GM15510 (cell line): ENCODE results near the gene PLB1.

Experiments
- POLR2A ChIP-seq: IDR thresholded peaks from 3 replicates; pipeline ENCODE4 v1.6.1; 2011; ENCODE audit warnings: borderline replicate concordance; ENCODE audit not compliant: insufficient read length; ENCODE audit errors: extremely low read depth

Gene PLB1

DNA sequence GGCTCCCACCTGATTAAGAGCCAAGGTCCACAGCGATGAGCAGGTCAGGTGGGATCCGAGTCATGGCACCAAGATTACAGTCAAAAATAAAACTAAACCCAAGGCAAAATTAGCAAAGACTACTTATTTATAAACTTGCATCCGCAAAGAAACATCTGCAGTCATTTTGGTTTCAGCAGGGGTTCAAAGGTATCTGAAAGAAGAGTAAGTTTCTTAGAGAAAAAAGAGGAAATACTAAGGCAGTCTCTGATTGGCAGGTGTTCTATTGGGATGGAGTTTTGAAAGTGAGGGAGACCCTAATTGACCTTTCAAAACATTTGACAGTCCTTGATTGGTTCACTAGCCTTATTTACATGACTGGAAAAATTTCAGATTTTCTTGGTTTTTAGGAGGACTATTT lies 11.0 kb upstream of the PLB1 start:
- no peak for TF ChIP-seq POLR2A

DNA sequence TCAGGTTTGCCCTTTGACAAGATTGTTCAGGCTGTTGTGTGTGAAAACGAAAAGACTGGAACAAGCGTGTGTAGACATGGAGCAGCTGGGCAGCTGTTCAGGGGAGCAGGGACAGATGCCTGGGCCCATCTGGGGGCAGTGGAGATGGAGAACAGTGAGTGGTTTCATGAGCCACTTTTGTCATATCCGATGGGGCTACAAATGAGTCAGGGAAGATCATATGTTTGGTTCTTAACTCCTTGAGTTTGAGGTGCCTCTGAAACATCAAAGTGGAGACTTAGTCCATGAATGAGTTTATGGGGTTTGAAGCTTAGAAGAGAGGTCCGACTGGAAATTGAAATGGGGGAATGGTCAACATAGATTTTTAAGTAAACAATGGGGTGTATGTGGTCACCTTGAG lies 9.3 kb upstream of the PLB1 start:
- no peak for TF ChIP-seq POLR2A

DNA sequence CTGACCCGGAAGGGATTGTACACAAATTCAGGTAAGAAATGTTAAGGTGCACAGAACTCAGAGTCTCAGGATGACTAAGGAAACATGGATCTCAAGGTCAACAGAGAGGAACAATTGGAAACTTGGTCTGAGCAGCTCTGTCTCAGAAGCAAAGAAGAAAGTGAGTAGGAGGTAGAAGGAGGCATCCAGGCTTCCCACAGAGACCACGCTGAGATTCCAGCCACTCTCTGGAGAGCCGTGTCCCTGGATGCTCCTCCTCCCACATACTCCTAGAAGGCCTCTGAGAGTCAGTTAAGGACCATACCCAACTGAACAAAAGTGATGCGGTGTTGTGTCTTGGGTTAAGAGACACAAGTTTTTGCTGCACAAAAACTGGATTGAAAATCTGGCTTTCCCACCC lies 8.6 kb upstream of the PLB1 start:
- no peak for TF ChIP-seq POLR2A

DNA sequence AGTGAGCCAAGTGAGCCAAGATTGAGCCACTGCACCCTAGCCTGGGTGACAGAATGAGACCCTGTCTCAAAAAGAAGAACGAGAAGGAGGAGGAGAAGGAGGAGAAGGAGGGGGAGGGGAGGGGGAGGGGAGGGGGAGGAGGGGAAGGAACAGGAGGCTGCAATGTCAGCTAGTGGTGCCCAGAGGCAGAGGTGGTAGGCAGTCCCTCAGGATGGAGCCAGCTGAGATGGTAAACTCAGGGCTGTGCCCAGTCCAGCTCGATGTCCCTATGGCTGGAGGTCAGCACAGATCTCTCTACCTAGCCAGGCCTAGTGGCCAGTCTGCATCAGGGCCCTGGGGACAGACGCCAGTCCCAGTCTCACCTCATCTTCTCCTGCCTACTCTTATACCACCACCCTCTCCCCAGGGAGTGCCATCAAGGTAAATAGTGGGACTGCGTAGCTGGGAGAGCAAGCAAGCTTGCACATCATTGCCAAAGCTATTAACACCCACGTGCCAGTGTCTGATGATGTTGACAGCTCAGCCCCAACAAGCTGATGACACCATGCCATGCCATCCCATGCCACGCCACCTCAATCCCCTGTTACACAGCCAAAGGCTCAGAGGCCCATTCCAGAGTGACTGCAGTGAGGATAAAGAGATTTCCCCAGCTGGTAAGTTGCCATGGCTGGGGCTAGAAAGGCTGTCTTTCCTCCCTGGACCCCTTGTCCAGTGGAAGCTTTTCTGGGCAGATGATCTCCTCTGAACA lies 7.6 kb upstream of the PLB1 start:
- no peak for TF ChIP-seq POLR2A

DNA sequence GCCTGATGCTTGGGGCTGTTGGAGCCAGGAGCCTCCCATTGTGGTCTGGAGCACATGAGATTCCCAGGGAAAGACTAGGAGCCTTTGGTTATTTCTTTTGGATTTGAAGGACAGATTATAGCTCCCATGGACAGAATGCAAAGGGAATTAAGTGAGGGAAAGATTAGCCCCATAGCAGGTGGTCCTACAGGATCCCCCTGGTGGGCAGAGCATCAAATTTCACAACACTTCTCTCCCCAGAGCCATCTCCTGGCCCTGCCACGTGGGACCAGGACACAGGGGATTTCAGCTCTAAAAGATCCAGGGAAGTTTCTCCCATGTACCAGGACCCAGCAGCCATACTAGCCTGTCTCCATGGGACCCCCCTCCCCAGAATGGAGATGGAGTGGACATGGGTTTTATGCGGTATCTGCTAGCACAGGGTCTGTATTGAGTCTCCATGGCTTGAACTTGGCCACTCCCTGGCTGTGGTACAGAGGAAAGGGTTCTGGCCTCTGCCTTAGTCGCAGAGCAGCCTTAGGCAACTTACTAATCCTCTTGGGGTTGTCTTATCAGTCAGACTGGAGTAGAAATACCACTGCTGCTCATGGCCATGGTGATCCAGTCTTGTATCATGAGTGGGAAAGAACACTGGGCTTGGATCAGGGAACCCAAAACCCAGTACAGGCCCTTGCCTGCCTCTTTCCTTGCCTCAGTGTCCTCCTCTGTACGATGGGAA lies 6.8 kb upstream of the PLB1 start:
- no peak for TF ChIP-seq POLR2A

DNA sequence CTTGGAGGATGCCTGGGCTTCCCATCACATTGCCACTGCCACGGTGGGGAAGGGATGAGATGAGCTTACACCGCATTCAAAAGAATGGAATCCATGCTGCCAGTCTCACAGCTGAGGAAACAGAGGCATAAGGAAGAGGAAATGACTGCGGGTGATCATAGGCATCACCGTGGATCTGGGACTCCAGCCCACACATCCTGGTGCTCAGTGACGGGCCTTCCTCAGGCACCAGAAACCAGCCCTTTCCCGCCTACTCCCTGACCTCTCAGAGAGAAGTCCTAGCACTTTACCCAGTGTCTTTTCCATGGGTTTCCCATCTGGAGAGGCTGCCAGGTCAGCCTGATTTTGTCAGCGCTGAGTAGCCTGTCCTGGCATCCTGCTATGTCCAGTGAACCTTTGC lies 5.3 kb upstream of the PLB1 start:
- TF ChIP-seq POLR2A, result no peak

DNA sequence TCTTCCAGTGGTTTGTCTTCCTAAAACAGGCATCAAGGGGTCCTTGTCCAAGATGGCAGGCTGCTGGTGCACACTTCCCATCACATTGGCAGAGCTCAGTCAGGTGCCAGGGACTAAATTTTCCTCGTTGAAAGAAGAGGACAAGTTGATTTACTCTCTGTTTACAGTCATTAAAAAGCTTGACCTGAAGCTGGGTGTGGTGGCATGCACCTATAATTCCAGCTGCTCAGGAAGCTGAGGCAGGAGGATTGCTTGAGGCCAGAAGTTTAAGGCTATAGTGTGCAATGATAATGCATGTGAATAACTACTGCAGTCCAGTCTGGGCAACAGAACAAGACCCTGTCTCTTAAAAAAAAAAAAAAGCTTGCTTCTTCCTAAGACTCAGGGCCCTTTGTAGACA lies 3.6 kb upstream of the PLB1 start:
- TF ChIP-seq POLR2A, result no peak

DNA sequence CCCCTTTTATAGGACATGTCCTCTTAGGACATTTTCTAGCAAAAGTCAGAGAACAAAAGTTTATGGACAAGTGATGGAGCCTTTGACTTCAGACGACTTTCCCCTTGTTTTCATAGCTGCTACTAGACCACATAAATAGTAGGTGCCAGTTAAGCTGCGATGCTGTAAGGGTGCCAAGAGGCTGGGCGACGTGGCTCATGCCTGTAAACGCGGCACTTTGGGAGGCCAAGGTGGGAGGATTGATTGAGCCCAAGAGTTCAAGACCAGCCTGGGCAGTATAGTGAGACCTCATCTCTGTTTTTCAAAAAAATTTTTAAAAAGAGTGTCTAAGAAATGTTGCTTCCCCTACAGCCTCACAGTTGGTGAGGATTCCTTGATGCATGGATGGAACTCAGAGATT lies 2.2 kb upstream of the PLB1 start:
- TF ChIP-seq POLR2A, result no peak

DNA sequence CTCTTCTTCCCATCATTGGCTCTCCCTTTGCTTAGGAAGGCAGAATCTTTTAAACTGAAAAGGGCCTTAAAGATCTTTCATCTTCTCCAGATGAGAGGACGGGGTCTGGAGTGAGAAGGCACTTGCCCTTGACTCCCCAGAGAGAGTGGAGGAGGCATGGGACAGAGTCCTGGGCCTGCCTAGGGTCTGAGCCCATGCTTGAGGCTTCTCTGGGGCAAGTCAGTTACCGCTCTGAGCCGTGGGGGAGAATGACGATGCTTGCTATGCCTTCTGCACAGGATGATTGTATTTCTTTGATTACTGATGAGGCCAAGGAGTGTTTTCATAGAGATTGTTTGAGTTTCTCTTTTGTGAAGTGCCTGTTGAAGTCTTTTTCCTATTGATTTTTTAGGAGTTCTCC lies 921 bp downstream of the PLB1 start:
- no peak for TF ChIP-seq POLR2A

DNA sequence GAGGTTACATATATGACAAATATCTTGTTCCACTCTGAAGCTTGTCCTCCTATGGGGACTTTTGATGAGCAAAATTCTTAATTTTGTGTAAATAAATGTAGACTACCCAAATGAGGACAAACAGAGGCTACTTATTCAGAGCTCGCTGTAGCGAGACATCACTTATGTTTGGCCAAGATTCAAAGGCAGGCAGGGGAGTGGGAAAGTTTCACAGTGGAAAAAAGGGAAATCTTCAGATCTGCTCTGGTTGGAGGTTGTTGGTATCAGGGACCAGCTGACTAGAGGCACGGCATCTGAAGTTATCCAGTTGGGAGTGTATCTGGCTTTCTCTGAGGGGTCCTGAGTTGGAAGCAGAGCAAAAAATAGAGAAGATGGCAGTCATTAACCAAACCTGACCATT lies 1.3 kb downstream of the PLB1 start:
- TF ChIP-seq POLR2A, result no peak

DNA sequence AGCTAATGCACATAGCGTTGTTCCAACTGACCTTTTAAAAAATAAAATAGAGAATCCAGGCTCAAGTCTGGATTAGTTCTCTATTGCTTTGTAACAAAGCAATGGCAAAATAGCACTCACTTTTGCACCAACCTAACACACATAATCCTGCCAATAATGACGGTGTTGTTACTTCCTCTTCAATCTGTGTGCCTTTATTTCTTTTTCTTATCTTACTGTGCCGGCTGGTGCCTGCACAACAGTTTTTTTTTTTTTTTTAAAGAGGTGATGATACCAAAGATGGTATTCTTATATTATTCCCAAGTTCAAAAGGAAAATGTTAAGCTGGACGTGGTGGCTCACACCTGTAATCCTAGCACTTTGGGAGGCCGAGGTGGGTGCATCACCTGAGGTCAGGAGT lies 3.4 kb downstream of the PLB1 start:
- TF ChIP-seq POLR2A, result no peak

DNA sequence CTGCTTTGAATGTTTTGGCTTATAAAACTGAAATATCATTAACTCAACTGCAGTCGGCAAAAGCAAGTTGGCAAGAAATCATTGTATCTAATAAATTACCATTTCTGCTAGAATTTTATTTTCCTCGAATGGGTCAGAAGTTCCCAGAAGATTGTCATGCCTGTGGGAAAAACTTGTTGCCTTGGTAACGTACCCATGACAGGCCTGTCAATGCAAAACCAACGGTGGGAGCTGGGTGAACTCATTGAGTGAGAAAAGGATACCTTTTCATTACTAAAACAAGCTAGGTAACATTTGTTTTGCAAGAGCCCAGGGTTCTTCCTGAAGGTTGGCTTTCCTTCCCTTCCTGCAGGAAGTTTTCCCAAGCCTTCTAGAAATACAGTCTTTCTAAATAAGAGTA lies 9.5 kb downstream of the PLB1 start:
- TF ChIP-seq POLR2A, result no peak

DNA sequence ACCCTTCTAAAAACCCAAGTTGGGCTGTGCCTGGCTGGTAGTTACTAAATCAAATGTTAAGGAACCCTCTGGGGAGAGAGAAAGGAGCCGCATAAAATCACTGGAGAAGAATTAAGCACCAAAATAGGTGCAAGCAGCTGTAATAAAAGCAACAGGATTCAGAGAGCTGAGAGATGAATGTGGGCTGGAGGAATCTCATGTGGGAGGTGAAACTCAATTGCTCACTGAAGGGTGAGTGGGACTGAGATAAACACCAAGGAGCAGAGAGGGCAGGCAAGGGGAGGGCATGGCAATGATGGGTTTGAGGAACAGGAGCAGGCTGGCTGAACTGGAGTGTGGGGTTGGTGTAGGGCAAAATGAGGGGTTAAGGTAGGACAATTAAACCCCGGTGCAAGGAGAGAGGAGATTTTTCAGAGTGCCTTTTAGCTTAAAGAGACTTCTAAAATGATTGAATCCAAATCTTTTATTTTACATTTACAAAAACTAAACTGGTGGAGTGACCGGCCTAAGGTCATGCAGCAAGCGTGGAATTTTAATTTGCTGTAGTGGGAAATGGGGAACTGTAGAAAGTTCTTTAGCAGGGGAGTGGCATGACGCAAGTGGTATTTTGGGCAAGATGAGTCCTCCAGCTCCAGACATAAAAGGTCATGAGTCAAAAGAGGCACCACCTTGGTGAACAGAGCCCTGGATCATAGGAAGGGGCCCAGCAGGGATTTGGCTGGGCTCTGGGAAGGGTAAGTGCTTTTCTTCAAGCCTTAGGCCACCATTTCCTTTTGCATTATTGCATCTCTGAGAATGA lies 10.5 kb downstream of the PLB1 start:
- TF ChIP-seq POLR2A, result no peak

DNA sequence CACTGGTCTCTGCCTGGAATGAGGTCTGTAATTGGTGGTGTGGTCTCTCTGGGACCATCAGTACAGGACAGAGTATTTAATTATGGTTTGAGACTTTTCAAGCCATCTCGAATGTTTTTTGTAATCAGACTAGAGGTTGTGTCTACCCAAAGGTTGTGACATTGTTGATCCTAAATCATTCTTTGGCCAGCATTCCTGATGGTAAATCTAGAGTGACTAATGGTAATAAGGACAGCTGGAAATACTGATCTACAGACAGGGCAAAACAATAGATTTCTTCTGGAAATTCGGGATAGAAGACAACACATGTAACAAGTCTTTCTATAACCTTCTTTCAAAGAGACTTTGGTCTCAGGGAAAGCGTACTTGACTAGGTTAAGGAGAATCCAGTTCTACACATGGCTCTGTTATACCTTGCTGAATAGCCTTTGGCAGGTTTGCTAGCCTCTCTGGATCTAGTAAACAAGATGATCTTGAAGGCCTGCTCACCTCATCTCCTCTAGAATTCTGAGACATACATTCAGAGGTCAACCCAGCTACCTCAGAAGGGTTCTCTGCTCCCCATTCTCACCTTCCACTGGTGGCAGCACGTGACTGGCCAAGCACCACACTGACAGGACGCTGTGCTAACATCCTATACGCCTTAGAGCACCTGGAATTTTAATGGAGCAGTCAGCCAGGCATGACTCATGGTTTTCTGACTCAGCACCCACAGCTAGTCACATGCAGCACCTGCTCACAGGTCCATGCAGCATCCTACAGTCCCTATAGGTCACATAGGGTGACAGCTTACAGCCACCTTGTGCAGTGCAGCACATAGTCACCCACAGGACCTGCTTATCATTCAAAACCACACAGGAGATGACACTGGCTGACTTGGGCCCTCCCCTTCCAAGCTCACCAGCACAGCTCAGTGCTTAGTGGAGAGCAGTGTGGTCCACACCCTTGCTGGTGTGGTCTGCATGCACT lies 12.2 kb downstream of the PLB1 start:
- TF ChIP-seq POLR2A, result no peak
